ENCODE measurements around the gene ANKS1B.

The ANKS1B gene

DNA sequence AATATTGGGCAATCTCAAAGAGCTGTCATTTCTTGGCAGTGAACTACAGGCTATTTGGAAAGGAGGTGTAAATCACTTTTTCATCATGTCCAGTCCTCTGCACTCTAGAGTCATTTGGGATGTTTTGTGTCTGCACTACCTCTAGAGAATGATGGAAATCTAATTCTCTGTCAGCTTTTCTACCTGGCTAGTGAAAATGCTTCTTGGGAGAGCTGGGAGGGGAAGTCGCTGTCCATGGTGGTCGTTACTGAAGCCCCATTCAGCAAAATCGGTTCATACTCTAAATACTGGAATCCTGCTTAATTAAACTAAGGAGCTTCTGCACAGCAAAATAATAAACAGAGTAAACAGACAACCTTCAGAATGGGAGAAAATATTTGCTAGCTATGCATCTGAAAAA lies 1087.8 kb downstream of the ANKS1B start:
- no peak for TF ChIP-seq CTCF (IDR thresholded peaks at IDR 0.05; ENCODE audit: control extremely low read depth, extremely low read depth, low read depth, missing control alignments)
- CTCF ChIA-PET, result no interaction called here
- POLR2A ChIA-PET, result no interaction called here

DNA sequence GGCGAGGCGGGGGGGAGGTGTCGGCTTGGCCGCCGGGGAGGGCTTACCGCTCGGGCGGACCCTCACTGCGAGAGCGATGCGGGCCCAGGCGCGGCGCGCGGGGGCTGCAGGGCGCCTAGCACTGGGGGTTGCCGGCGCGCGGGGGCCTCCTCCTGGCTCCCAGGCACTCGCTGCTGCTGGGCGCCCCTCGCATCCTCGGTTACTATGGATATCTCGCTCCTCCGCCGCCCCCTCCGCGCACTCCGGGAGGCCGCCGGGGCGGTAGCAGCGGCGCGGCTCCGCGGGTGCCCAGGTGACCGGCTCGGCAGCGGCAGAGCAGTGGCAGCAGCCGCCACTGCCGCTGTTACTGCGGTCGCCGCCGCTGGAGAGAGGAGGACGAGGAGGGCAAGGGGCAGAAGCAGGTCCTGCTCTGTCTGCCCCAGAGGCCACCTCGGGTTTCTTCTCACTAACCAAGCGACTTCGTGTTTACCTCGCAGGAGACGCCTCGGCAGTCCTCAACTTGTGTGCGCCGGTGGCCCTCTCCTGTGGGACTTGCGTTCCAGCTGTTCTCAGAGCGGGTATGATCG lies 1089.6 kb downstream of the ANKS1B start:
- ChIA-PET CTCF (no interaction called here), POLR2A (no interaction called here)
- TF ChIP-seq CTCF (IDR thresholded peaks at IDR 0.05; ENCODE audit: control extremely low read depth, extremely low read depth, low read depth, missing control alignments), result no peak
- DNase-seq (ENCODE audit: extremely low spot score), result no peak

More for the DNA sequence above, 1087.8 kb downstream of the ANKS1B start:
- DNase-seq (ENCODE audit: extremely low spot score), result no peak

DNA sequence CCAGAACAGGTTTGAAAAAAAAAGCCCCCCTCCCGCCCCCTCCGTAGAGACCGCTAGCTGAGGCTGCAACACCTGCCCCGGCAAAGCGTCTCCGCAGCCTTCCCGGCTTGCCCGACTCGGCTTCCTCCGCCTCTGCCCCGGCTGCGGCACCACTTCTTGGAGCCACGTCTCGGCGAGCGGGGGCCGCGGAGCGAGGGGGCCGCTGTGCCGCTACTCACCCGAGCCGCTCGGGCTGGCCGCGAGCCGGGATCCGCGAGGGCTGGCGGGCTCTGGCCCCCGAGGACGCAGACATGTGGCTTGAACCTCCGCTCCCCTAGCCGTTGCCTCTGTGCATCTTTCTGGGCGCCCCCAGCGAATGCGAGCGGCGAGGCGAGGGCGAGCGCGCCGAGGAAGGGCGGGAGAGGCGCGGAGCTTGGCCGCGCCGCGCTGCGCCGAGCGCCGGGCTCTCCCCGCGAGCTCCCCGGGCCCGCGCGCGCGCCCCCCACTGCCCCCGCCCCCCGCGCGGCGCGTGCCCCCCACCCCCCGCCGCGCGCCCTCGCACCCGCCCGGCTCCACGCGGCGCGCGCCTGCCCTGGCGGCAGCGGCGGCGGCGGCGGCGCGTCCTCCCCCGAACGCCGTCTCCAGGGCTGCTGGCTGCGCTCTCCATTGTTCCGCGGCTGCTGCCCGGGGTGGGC lies 1090.2 kb downstream of the ANKS1B start:
- ChIA-PET CTCF (no interaction called here), POLR2A (no interaction called here)
- no peak for TF ChIP-seq CTCF (IDR thresholded peaks at IDR 0.05; ENCODE audit: control extremely low read depth, extremely low read depth, low read depth, missing control alignments)
- DNase-seq (ENCODE audit: extremely low spot score), result no peak

DNA sequence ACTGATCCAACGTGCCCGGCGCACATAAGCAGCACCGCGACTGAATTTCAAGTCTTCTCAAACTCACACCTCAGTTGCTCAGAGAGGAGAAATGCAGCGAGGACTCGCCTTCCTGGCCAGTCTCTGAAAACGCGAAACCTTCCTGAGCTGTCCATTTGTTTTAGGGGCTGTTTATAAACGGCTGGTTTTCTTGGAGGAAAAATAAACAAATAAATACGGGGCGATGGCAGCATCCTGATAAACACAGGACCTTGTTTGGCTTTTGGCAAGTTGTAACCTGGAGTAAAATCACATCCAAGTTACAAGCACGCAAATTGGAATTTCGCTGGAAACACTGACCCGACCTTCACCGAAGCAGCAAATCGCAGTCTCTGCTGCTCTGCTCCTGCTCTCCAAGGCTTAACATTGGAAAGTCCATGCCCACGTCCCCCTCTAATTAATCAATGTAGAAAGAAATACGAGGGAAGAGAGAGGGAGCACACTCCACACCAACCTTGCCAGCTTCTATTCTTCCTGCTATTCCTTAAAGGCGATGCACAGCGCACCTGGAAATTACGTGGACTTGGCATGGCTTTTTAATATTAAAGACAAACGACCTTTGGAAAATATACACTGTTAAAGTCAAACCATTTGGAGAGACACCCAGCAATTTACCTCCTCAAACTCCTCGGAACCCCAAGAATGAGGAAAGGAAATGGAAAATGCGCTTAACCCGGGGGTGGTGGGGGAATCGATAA lies 1090.9 kb downstream of the ANKS1B start:
- no peak for TF ChIP-seq CTCF (IDR thresholded peaks at IDR 0.05; ENCODE audit: control extremely low read depth, extremely low read depth, low read depth, missing control alignments)
- POLR2A ChIA-PET, result interaction anchor here (0.6 kb wide), 1 partner anchor 35 kb away, joined by 3 read pairs; no protein-coding TSS in a partner anchor
- no peak for DNase-seq (ENCODE audit: extremely low spot score)
- CTCF ChIA-PET, result no interaction called here

DNA sequence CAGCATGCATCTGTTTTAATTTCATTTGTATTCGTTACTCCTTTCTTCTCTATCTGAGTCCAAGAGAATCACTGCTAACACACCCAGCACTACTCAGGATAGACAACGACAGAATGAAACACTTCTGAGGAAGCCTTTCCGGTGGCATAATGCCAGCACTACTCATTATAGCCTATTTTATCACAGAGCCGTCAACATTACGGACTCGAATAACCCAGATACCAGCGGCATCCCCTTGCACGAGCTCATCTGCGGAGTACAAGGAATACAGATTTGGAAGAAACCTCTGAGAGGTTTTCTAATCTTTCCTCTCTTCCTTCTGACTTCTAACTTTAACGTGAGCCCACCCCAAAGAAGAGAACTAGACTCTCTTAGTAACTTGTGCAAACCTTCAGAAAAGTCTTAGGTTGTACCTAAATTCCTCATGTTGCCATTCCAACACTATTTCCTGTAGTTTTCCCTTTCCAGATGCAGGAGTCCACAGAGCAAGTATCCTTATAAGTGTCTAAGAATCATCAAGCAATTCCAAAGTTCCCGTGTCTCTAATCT lies 1091.5 kb downstream of the ANKS1B start:
- TF ChIP-seq CTCF (IDR thresholded peaks at IDR 0.05; ENCODE audit: control extremely low read depth, extremely low read depth, low read depth, missing control alignments), result no peak
- CTCF ChIA-PET, result no interaction called here
- POLR2A ChIA-PET, result no interaction called here
- no peak for DNase-seq (ENCODE audit: extremely low spot score)

- CTCF ChIA-PET, result no interaction called here
- no peak for DNase-seq (ENCODE audit: extremely low spot score)
- TF ChIP-seq CTCF (IDR thresholded peaks at IDR 0.05; ENCODE audit: control extremely low read depth, extremely low read depth, low read depth, missing control alignments), result no peak
- POLR2A ChIA-PET, result no interaction called here
Observed at GRCh38 chr12:98885778-98886177, 1099.0 kb downstream of the ANKS1B start.

Data from GM10248 (cell line).